AG09309 (cell line): Measurements from ENCODE around the gene APOBEC3A.

Experiments
- DNase-seq: peaks from one replicate; pipeline ENCODE4 v3.0.0-alpha.2; 2010; ENCODE audit warnings: low read depth
- H3K4me3 ChIP-seq: 2 replicates; pipeline ENCODE4 v1.5.1; 2011; ENCODE audit warnings: mild to moderate bottlenecking, low read depth, low read length, moderate library complexity; ENCODE audit not compliant: control insufficient read depth
- TF ChIP-seq, protein P1 (sequence below): IDR thresholded peaks from 2 replicates; pipeline ENCODE4 v1.5.1; 2011; ENCODE audit warnings: mild to moderate bottlenecking, low read depth, low read length, inconsistent platforms; ENCODE audit not compliant: insufficient read depth, control insufficient read depth; ENCODE audit errors: missing control alignments

The APOBEC3A gene

DNA sequence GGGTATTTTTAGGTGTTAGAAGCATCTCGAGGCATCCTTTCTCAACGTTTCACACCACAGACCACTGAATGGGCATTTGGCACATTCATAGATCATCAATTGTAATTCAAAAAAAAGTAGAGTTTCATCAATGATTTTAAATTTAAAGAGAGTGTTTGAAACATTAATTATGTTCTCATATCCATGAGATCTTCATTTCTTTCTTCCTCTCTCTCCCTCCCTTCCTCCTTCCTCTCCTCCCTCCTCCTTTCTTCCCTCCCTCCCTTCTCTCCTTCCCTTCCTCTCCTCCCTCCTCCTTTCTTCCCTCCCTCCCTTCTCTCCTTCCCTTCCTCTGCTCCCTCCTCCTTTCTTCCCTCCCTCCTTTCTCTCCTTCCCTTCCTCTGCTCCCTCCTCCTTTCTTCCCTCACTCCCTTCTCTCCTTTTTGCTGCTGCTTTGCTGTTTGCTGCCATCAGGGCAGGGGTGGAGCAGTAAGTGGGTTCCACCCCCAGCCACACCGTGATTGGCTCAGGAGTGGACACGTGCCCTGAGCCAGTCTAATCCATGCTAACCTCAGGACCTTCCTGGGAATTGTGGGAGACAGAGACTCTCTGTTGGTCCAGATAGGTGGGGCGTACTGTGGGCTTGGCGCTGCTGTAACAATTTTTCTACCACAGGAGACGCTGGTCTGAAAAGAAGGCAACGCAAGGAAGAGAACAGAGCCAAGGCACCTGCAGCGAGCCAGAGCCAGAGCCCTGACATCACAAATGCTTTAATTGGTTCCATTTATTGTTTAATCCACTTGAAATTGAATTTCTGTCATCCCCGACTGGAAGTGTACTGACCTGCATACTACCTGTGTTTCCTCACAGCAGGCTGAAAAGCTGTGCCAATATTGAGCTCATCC, 33.7 kb upstream of the APOBEC3A start:
- peak overlapping the region; percentile 5 for H3K4me3 ChIP-seq
- peak; percentile 8 for DNase-seq
- TF ChIP-seq, protein P1, sequence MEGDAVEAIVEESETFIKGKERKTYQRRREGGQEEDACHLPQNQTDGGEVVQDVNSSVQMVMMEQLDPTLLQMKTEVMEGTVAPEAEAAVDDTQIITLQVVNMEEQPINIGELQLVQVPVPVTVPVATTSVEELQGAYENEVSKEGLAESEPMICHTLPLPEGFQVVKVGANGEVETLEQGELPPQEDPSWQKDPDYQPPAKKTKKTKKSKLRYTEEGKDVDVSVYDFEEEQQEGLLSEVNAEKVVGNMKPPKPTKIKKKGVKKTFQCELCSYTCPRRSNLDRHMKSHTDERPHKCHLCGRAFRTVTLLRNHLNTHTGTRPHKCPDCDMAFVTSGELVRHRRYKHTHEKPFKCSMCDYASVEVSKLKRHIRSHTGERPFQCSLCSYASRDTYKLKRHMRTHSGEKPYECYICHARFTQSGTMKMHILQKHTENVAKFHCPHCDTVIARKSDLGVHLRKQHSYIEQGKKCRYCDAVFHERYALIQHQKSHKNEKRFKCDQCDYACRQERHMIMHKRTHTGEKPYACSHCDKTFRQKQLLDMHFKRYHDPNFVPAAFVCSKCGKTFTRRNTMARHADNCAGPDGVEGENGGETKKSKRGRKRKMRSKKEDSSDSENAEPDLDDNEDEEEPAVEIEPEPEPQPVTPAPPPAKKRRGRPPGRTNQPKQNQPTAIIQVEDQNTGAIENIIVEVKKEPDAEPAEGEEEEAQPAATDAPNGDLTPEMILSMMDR = peak; percentile 24

DNA sequence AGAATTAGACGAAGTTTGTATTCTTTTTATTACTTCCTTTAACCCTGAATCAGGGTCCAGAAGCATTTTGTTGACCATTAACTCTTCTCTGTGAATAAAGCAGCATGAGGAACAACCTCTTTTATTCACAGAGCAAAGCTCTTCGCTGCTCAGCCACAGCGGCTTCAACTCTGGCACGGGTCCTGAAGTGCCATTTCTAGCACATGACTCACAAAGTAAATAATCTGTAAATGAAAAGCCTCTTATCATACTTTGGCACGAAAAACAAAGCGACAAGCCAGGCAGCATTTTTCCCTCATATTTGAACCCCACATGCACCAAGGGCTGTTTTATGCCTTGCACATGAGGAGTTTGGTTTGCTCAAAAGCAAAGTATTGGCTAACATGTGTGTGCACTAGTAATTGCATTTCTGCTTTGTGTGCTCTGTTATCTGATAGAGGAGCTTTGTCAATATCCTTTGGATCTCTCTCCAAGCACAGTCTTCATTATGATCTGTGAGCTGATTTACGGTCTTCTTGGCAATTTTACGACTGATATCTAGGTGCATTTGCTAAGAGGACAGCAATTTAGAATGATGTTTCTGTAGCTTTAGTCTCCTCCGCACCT, 33.0 kb upstream of the APOBEC3A start:
- DNase-seq = peak; percentile 69
- no peak overlapping the region for H3K4me3 ChIP-seq
- TF ChIP-seq, protein P1 = no peak

DNA sequence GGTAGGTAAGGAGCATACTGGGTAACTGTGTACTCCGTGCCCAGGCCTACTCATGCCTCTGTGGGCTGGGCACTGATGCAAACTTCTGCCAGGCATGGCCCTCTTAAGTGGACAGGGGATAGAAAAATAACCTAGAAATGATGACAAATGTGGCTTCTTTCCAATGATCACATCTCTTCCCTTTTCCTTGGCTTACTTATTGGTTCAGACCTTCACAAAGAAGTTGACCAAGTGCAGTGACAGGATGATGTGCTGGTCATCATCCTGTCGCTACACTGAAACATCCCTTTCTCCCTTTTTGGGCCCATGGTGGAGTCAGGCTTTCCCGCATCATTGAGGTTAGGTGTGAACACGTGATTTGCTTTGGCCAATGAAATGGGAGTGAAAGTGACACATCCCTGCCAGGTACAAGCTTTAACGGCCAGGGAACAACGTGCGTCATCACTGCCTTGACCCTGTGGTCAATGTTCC, 31.8 kb upstream of the APOBEC3A start:
- no peak overlapping the region for H3K4me3 ChIP-seq
- TF ChIP-seq, protein P1 = no peak
- DNase-seq = no peak

DNA sequence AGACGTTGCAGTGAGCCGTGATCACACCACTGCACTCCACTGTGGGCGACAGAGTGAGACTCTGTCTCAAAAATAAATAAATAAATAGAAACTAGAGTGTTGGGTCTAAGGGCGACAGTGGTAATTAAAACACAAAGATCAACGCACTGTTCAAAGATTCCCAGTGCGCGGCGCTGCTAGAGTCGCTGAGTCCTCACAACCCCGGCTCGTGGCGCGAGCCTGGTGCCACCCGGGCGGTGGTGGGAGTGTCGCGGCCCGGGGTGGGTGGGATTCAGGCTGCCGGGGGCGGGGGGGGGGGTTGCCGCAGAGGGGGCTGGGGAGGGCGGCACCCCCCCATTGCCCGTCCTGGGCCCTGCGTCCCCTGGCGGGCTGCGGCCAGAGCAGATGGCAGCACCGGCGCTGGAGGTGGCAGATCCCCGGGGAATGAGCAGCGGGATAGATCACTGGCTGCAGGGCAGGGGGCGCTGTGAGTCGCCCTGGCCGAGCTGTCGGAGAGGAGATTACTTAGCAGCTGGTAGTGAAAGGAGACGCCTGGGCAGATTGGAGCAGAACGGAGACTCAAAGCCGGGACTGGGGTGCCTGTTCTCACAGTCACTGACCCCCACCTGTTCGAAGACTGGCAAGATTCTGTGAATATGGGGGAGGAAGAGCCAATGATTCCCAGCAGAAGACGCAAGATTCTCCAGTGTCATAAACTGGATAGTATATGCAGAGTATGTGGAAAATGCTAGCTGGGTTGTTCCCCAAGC, 30.2 kb upstream of the APOBEC3A start:
- TF ChIP-seq, protein P1 = peak; percentile 69
- H3K4me3 ChIP-seq = no peak overlapping the region
- no peak for DNase-seq

DNA sequence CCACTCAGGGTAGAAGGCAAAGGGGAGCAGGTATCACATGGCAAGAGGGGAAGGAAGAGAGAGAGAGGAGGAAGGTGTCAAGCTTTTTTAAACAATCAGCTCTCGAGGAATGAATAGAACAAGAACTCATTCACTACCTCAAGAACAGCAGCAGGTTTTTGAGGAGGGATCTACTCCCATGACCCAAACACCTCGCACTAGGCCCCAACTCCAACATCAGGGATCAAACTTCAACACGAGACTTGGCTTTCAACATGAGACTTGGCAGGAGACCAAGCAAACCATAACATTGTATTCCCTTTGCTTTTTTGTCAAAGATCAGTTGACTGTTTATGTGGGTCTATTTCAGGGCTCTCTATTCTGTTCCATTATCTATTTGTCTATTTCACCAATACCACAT, 26.9 kb upstream of the APOBEC3A start:
- TF ChIP-seq, protein P1 = no peak
- no peak for DNase-seq
- H3K4me3 ChIP-seq = no peak overlapping the region

DNA sequence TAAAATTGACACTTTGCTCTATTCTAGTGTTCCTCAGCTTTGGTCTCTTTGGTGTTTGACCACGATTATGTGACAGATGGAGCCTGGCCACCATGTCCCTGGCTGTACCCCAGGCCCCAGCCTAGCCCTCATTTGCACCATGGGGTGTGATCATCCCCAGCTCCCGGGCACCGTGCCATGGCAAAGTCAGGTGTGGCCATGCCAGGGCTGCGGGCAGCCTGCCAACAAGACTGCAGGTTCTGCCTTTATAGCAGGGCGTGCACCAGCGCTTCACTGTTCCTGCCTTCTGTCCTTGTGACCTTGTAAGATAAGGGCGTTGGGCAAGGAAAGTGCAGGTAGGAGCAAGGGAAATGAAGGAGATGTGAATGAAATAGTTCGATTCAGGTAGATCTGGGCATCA, 22.4 kb upstream of the APOBEC3A start:
- H3K4me3 ChIP-seq = no peak overlapping the region
- no peak for DNase-seq
- TF ChIP-seq, protein P1 = no peak
